ENCODE results near the gene RBMXL2. TPM values are rescaled to one million over a fixed set of nuclear protein-coding genes. Genes with fewer than 3 reads are reported as not detected.

RBMXL2 gene
- polyA plus RNA-seq, 1 donor (not counting 4 experiments of a cell fraction or from before 2014, with no cell fraction given): not detected

- H3K27ac ChIP-seq (ENCODE audit: control insufficient read depth, insufficient read depth, low read length): no peak overlapping the region
- no peak for FAIRE-seq
- H3K9ac ChIP-seq (ENCODE audit: control insufficient read depth, extremely low read depth, insufficient read depth, low read length): no peak overlapping the region
Observed at GRCh38 chr11:7050191-7050590, 38.6 kb upstream of the RBMXL2 start.

GRCh38 chr11:7056828-7057513 is 31.8 kb upstream of the RBMXL2 start:
- dilution Hi-C loops (cut with MboI; ENCODE audit: extremely low pct_ligation_motif_present, low sequenced_read_pairs): no loop called here
- H3K9me3 ChIP-seq (ENCODE audit: control insufficient read depth, low read depth, low read length): no peaks in the 10 kb centered on the region
- no peak overlapping the region for H3K4me3 ChIP-seq (ENCODE audit: control insufficient read depth in 2 of 3, extremely low read depth in 1 of 3, insufficient read depth in 2 of 3, low read depth in 1 of 3, low read length in 3 of 3)
- no peaks in the 10 kb centered on the region for H4K20me1 ChIP-seq (ENCODE audit: control insufficient read depth, extremely low read depth, insufficient read depth, low read length)
- no peak for TF ChIP-seq EZH2 (IDR thresholded peaks at IDR 0.05; ENCODE audit: low read length)
- no peak for TF ChIP-seq CTCF (optimal IDR thresholded peaks at IDR 0.05 in 1 of 3, IDR thresholded peaks at IDR 0.05 in 1 of 3, conservative IDR thresholded peaks at IDR 0.05 in 1 of 3; ENCODE audit: extremely low read depth in 1 of 3, insufficient read depth in 2 of 3, low read length in 3 of 3)
- no peaks in the 10 kb centered on the region for H3K36me3 ChIP-seq (ENCODE audit: control insufficient read depth in 2 of 2, extremely low read depth in 1 of 2, insufficient read depth in 2 of 2, low read length in 2 of 2)
- H3K4me2 ChIP-seq (ENCODE audit: control insufficient read depth, extremely low read depth, insufficient read depth, low read depth, low read length): no peak overlapping the region
- H3K27ac ChIP-seq (ENCODE audit: control insufficient read depth, insufficient read depth, low read length): no peak overlapping the region
- H3K9ac ChIP-seq (ENCODE audit: control insufficient read depth, extremely low read depth, insufficient read depth, low read length): no peak overlapping the region
- no peak for DNase-seq (ENCODE audit: low read depth, low spot score)
- H2AFZ ChIP-seq (ENCODE audit: control insufficient read depth, low read length): no peak overlapping the region
- H3K79me2 ChIP-seq (ENCODE audit: control insufficient read depth, insufficient read depth, low read length): no peaks in the 10 kb centered on the region
- H3K4me1 ChIP-seq (ENCODE audit: control insufficient read depth, extremely low read depth, insufficient read depth, low read length): no peaks in the 10 kb centered on the region
- no peaks in the 10 kb centered on the region for H3K27me3 ChIP-seq (ENCODE audit: control insufficient read depth, extremely low read depth, insufficient read depth, low read length)
- H3K9me1 ChIP-seq (ENCODE audit: control insufficient read depth, extremely low read depth, insufficient read depth, low read length): no peaks in the 10 kb centered on the region
- no peak for FAIRE-seq

More at GRCh38 chr11:7050191-7050590, 38.6 kb upstream of the RBMXL2 start:
- DNase-seq (ENCODE audit: low read depth, low spot score): no peak
- TF ChIP-seq CTCF (optimal IDR thresholded peaks at IDR 0.05 in 1 of 3, IDR thresholded peaks at IDR 0.05 in 1 of 3, conservative IDR thresholded peaks at IDR 0.05 in 1 of 3; ENCODE audit: extremely low read depth in 1 of 3, insufficient read depth in 2 of 3, low read length in 3 of 3) (no peak), EZH2 (IDR thresholded peaks at IDR 0.05; ENCODE audit: low read length) (no peak)
- Histone ChIP-seq H3K4me1 (ENCODE audit: control insufficient read depth, extremely low read depth, insufficient read depth, low read length) (no peaks in the 10 kb centered on the region), H2AFZ (ENCODE audit: control insufficient read depth, low read length) (no peak overlapping the region), H3K9me1 (ENCODE audit: control insufficient read depth, extremely low read depth, insufficient read depth, low read length) (no peaks in the 10 kb centered on the region), H3K4me3 (ENCODE audit: control insufficient read depth in 2 of 3, extremely low read depth in 1 of 3, insufficient read depth in 2 of 3, low read depth in 1 of 3, low read length in 3 of 3) (no peak overlapping the region), H3K27me3 (ENCODE audit: control insufficient read depth, extremely low read depth, insufficient read depth, low read length) (no peaks in the 10 kb centered on the region), H3K79me2 (ENCODE audit: control insufficient read depth, insufficient read depth, low read length) (no peaks in the 10 kb centered on the region), H3K36me3 (ENCODE audit: control insufficient read depth in 2 of 2, extremely low read depth in 1 of 2, insufficient read depth in 2 of 2, low read length in 2 of 2) (no peaks in the 10 kb centered on the region), H3K4me2 (ENCODE audit: control insufficient read depth, extremely low read depth, insufficient read depth, low read depth, low read length) (no peak overlapping the region), H4K20me1 (ENCODE audit: control insufficient read depth, extremely low read depth, insufficient read depth, low read length) (no peaks in the 10 kb centered on the region), H3K9me3 (ENCODE audit: control insufficient read depth, low read depth, low read length) (no peaks in the 10 kb centered on the region)
- dilution Hi-C loops (cut with MboI; ENCODE audit: extremely low pct_ligation_motif_present, low sequenced_read_pairs): no loop called here
